Activated naive CD8-positive, alpha-beta T cell treated with anti-CD3 and anti-CD28 coated beads, Interleukin-2, amount 50 U/mL, for 24 hours (primary cell): Measurements from ENCODE around the gene PWP2.

Experiments used
- ATAC-seq: fragments of 150-1000 bp; cut with Tn5 transposase; one replicate; pipeline ENCODE4 v1.10.0; 2021
- DNase-seq: peaks from one replicate; pipeline ENCODE4 v3.0.0; 2021
- H3K27ac Mint-ChIP-seq: one replicate; pipeline ENCODE4 v1.8.0; 2021; ENCODE audit warnings: mild to moderate bottlenecking, mixed read lengths
- H3K27me3 Mint-ChIP-seq: one replicate; pipeline ENCODE4 v1.8.0; 2021; ENCODE audit warnings: mixed read lengths
- H3K36me3 Mint-ChIP-seq: one replicate; pipeline ENCODE4 v1.8.0; 2021; ENCODE audit warnings: low read depth, mixed read lengths
- H3K4me1 Mint-ChIP-seq: one replicate; pipeline ENCODE4 v1.8.0; 2021; ENCODE audit warnings: mixed read lengths
- H3K4me3 Mint-ChIP-seq: one replicate; pipeline ENCODE4 v1.8.0; 2021; ENCODE audit warnings: mild to moderate bottlenecking, moderate library complexity, mixed read lengths
- H3K9me3 Mint-ChIP-seq: one replicate; pipeline ENCODE4 v1.8.0; 2021; ENCODE audit warnings: mixed read lengths

The PWP2 gene

GRCh38 chr21:44074315-44074958, 32.8 kb upstream of the PWP2 start:
- H3K4me3 Mint-ChIP-seq = no peak overlapping the region
- peak; percentile 47 for ATAC-seq

GRCh38 chr21:44076316-44076715, 30.9 kb upstream of the PWP2 start:
- H3K9me3 Mint-ChIP-seq = no peaks in the 10 kb centered on the region

More at GRCh38 chr21:44074315-44074958, 32.8 kb upstream of the PWP2 start:
- Mint-ChIP-seq H3K4me1 (peaks cover 28% of the 10 kb centered on the region), H3K27me3 (no peaks in the 10 kb centered on the region), H3K27ac (peak overlapping the region; percentile 65), H3K36me3 (peaks cover 56% of the 10 kb centered on the region), H3K9me3 (no peaks in the 10 kb centered on the region)
- no peak for DNase-seq

GRCh38 chr21:44078411-44078981, 28.7 kb upstream of the PWP2 start:
- Mint-ChIP-seq H3K27me3 (no peaks in the 10 kb centered on the region), H3K4me3 (no peak overlapping the region), H3K36me3 (peaks cover 73% of the 10 kb centered on the region), H3K4me1 (peaks cover 56% of the 10 kb centered on the region), H3K9me3 (no peaks in the 10 kb centered on the region), H3K27ac (peak overlapping the region; percentile 72)
- ATAC-seq (no peak), DNase-seq (no peak)

More at GRCh38 chr21:44076316-44076715, 30.9 kb upstream of the PWP2 start:
- no peak for ATAC-seq
- Mint-ChIP-seq H3K27me3 (no peaks in the 10 kb centered on the region), H3K36me3 (peaks cover 60% of the 10 kb centered on the region), H3K4me3 (no peak overlapping the region), H3K27ac (peak overlapping the region; percentile 8), H3K4me1 (peaks cover 35% of the 10 kb centered on the region)
- no peak for DNase-seq

- no peaks in the 10 kb centered on the region for H3K27me3 Mint-ChIP-seq
- peaks cover 68% of the 10 kb centered on the region for H3K36me3 Mint-ChIP-seq
- no peak overlapping the region for H3K4me3 Mint-ChIP-seq
Observed at GRCh38 chr21:44079446-44079845, 27.8 kb upstream of the PWP2 start.

DNA sequence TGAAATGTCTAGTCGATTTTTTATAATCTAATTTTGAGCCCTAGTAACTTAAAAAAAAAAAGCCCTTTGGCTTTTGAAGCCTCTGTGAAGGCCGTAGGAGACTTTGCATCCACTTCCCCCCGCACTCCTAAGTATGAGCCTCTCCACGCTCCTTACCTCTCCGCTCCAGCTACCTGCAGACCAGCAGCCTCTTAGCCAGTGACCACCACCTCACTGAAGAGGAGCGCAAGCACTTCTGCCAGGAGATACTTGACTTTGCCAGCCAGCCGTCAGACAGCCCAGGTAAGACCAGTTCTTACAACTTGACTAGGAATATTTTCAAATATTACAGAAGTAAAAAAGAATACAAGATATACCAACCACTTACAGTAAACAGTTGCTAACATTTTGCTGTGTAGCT, 27.4 kb upstream of the PWP2 start:
- DNase-seq (no peak), ATAC-seq (no peak)
- no peaks in the 10 kb centered on the region for H3K27me3 Mint-ChIP-seq
- peaks cover 69% of the 10 kb centered on the region for H3K36me3 Mint-ChIP-seq
- H3K27ac Mint-ChIP-seq = peak overlapping the region; percentile 45
- H3K4me1 Mint-ChIP-seq = peaks cover 63% of the 10 kb centered on the region
- no peak overlapping the region for H3K4me3 Mint-ChIP-seq
- H3K9me3 Mint-ChIP-seq = no peaks in the 10 kb centered on the region

More at GRCh38 chr21:44079446-44079845, 27.8 kb upstream of the PWP2 start:
- peaks cover 61% of the 10 kb centered on the region for H3K4me1 Mint-ChIP-seq
- peak overlapping the region; percentile 15 for H3K27ac Mint-ChIP-seq
- H3K9me3 Mint-ChIP-seq = no peaks in the 10 kb centered on the region
- ATAC-seq (no peak), DNase-seq (no peak)

DNA sequence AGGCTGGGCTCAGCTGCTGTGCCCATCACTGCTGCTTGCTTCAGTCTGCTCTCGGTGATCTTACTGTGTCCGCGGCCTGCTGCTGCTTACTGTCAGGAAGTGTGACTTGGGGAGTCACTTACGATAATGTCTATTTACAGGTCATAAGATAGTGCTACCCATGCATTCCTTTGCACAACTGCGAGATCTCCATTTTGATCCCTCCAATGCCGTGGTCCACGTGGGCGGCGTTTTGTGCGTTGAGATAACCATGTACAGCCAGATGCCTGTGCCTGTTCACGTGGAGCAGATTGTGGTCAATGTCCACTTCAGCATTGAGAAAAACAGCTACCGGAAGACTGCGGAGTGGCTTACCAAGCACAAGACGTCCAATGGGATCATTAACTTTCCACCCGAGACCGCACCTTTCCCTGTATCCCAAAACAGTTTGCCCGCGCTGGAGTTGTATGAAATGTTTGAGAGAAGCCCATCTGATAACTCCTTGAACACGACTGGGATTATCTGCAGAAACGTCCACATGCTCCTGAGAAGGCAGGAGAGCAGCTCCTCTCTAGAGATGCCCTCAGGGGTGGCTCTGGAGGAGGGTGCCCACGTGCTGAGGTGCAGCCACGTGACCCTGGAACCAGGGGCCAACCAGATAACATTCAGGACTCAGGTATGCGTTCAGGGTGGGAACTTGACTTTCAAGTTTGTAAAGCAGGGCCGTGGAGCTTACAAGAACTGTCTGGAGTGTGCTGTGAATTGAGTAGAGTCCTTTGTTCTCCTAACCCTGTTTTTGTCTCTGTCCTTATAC, 24.4 kb upstream of the PWP2 start:
- no peak for ATAC-seq
- Mint-ChIP-seq H3K36me3 (peaks cover 72% of the 10 kb centered on the region), H3K4me3 (peak overlapping the region; percentile 67), H3K9me3 (no peaks in the 10 kb centered on the region), H3K27me3 (no peaks in the 10 kb centered on the region), H3K27ac (peak overlapping the region; percentile 98), H3K4me1 (peaks cover 78% of the 10 kb centered on the region)
- DNase-seq = peak; percentile 34

GRCh38 chr21:44083631-44084291, 23.4 kb upstream of the PWP2 start:
- Mint-ChIP-seq H3K36me3 (peaks cover 72% of the 10 kb centered on the region), H3K4me1 (peaks cover 80% of the 10 kb centered on the region), H3K27me3 (no peaks in the 10 kb centered on the region), H3K9me3 (no peaks in the 10 kb centered on the region), H3K4me3 (peak overlapping the region; percentile 67), H3K27ac (peak overlapping the region; percentile 98)
- peak; percentile 67 for DNase-seq
- peak; percentile 89 for ATAC-seq

DNA sequence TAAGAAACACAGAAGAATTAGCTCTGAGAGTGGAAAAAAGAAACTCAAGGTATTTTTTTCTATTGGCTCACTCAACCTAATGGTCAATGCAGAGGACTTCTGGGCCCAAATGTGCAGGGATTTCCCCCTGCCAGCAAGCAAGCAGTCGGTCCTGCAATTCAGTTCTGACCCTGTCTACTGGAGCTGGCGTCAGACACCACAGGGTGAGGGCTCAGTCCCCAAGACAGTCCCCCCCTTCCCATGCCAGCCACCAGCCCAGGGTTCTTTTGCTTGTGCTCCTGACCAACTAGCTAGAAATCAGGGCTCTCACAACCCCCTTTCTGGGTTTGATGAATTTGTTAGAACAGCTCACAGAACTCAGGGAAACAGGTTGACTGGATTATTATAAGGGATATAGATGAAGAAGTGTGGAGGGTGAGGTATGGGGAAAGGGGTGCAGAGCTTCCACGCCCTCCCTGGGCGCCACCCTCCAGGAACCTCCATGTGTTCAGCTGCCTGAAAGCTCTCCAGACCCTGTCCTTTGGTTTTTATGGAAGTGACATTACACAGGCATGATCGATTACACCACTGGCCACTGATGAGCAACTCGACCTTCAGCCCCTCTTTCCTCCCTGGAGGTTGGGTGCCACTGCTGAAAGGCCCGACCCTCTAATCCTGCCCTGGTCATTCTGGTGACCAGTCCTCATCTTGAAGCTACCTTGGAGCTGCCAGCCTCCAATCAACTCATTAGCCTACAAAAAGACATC, 22.5 kb upstream of the PWP2 start:
- Mint-ChIP-seq H3K9me3 (no peaks in the 10 kb centered on the region), H3K4me1 (peaks cover 89% of the 10 kb centered on the region), H3K27ac (peak overlapping the region; percentile 98), H3K27me3 (no peaks in the 10 kb centered on the region), H3K4me3 (peak overlapping the region; percentile 67), H3K36me3 (peaks cover 74% of the 10 kb centered on the region)
- DNase-seq = no peak
- no peak for ATAC-seq

DNA sequence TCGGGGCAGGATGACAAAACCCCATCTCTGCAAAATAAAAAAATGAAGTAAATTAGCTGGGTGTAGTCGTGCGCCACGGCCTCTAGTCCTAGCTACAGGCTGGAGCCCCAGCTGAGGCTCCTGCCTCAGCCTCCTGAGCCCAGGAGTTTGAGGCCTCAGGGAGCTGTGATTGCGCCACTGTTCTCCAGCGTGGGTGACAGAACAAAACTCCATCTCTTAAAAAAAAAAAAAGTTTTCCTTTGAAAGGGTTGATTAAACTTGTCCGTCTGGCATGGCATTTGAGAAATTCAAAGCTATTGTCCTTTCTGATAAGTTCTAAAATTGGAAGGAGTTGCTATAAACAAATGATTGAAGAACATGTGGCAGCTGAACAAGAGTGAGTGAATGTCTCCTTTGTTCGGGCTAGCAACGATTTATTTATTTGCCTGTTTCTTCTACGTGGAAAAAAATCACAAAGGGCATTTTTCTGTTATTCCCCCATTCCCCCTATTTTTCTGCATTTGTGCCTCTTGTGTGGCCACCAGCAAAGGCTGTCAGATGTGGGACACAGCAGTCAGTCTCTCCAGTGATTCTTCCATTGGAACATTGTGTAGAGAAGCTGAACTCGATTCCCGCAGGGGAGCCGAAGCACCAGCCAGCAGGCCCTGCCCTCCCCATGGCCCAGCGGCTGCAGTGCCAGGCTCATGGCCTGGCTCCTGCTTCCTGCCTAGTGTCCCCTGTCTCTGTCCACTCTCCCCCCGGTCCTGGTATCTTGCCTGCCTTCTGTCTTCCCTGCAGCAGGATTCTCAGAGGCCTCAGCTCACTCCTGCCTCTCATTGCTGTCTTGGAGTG, 21.5 kb upstream of the PWP2 start:
- no peaks in the 10 kb centered on the region for H3K27me3 Mint-ChIP-seq
- DNase-seq (no peak), ATAC-seq (no peak)
- H3K27ac Mint-ChIP-seq = peak overlapping the region; percentile 98
- no peaks in the 10 kb centered on the region for H3K9me3 Mint-ChIP-seq
- H3K36me3 Mint-ChIP-seq = peaks cover 78% of the 10 kb centered on the region
- H3K4me3 Mint-ChIP-seq = peak overlapping the region; percentile 67
- H3K4me1 Mint-ChIP-seq = peaks cover 95% of the 10 kb centered on the region

- Mint-ChIP-seq H3K27ac (peak overlapping the region; percentile 98), H3K36me3 (peaks cover 69% of the 10 kb centered on the region), H3K27me3 (no peaks in the 10 kb centered on the region), H3K4me1 (peaks cover 85% of the 10 kb centered on the region), H3K9me3 (no peaks in the 10 kb centered on the region), H3K4me3 (no peak overlapping the region)
- ATAC-seq (no peak), DNase-seq (no peak)
Observed at GRCh38 chr21:44086636-44087425, 20.4 kb upstream of the PWP2 start.

GRCh38 chr21:44087426-44088400, 19.5 kb upstream of the PWP2 start:
- peak overlapping the region; percentile 25 for H3K4me3 Mint-ChIP-seq
- peaks cover 67% of the 10 kb centered on the region for H3K36me3 Mint-ChIP-seq
- H3K4me1 Mint-ChIP-seq = peaks cover 77% of the 10 kb centered on the region
- no peak for DNase-seq
- no peaks in the 10 kb centered on the region for H3K9me3 Mint-ChIP-seq
- H3K27ac Mint-ChIP-seq = peak overlapping the region; percentile 86
- H3K27me3 Mint-ChIP-seq = no peaks in the 10 kb centered on the region
- ATAC-seq = no peak

DNA sequence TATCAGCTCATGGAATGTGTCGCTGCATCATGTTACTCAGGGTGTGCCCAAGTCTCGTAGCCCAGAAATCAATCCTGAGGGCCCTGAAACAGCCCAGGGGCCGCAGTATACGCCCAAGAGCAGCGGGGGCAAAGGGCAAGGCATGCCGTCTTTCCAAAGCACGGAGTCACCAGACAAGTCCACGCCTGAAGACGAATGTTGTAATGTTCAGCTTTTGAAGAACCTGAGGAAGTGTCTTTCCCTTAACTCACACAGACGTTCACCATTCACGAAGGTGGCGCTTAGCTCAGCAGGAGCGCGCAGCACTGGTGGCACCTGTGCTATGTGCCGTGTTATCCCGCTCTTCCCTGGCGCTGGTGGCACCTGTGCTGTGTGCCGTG, 18.8 kb upstream of the PWP2 start:
- H3K27ac Mint-ChIP-seq = peak overlapping the region; percentile 86
- ATAC-seq (no peak), DNase-seq (no peak)
- no peak overlapping the region for H3K4me3 Mint-ChIP-seq
- H3K4me1 Mint-ChIP-seq = peaks cover 70% of the 10 kb centered on the region
- no peaks in the 10 kb centered on the region for H3K27me3 Mint-ChIP-seq
- no peaks in the 10 kb centered on the region for H3K9me3 Mint-ChIP-seq
- peaks cover 61% of the 10 kb centered on the region for H3K36me3 Mint-ChIP-seq
